H1 (cell line): Measurements from ENCODE around the gene ADAMTS17. TPM values are rescaled to one million over a fixed set of nuclear protein-coding genes. Genes with fewer than 3 reads are reported as not detected.

Experiments used
- CTCF ChIA-PET: fragments of 300-600 bp; sonication (Branson Sonifier 250); formaldehyde crosslinking; loops from one replicate; lab custom pipeline; 2021; ENCODE audit not compliant: partially characterized antibody; lab: Charles Lee
- POLR2A ChIA-PET: fragments of 300-600 bp; sonication (Branson Sonifier 250); formaldehyde crosslinking; loops from one replicate; lab custom pipeline; 2021; ENCODE audit warnings: inconsistent platforms; ENCODE audit not compliant: partially characterized antibody; lab: Charles Lee
- DNase-seq, 2 experiments: peaks; one replicate each; pipeline versions ENCODE4 v3.0.0 to v3.0.0-alpha.2; 2010 to 2022; ENCODE audit warnings: low spot score in 2 of 2, low read depth in 1 of 2, mixed read lengths in 1 of 2
- FAIRE-seq: peaks from 2 replicates; lab custom pipeline; 2011; peaks lifted over from hg19 to GRCh38; lab: Jason Lieb, UNC
- H2AFZ ChIP-seq: 2 replicates; pipeline ENCODE4 v1.8.1; 2012; ENCODE audit warnings: low read length, inconsistent platforms
- H2AK5ac ChIP-seq: 2 replicates; pipeline ENCODE4 v1.6.1; 2013; ENCODE audit warnings: low read depth, low read length
- H2BK120ac ChIP-seq: replicated peaks from 2 replicates; pipeline ENCODE3; 2013; ENCODE audit warnings: low read depth, low read length, inconsistent platforms
- H2BK12ac ChIP-seq: 2 replicates; pipeline ENCODE4 v1.6.1; 2013; ENCODE audit warnings: low read depth, low read length
- H2BK15ac ChIP-seq: 2 replicates; pipeline ENCODE4 v1.6.1; 2013; ENCODE audit warnings: low read length
- H2BK20ac ChIP-seq: 2 replicates; pipeline ENCODE4 v1.6.1; 2013; ENCODE audit warnings: low read length
- H2BK5ac ChIP-seq: 2 replicates; pipeline ENCODE4 v1.6.1; 2013; ENCODE audit warnings: low read depth, low read length
- H3K14ac ChIP-seq: 2 replicates; pipeline ENCODE4 v1.6.1; 2013; ENCODE audit warnings: inconsistent platforms; ENCODE audit not compliant: insufficient read length
- H3K18ac ChIP-seq: 2 replicates; pipeline ENCODE4 v1.6.1; 2013; ENCODE audit warnings: low read length; ENCODE audit errors: extremely low read depth
- H3K23ac ChIP-seq: 2 replicates; pipeline ENCODE4 v1.6.1; 2013; ENCODE audit warnings: inconsistent platforms; ENCODE audit not compliant: insufficient read length
- H3K23me2 ChIP-seq: 2 replicates; pipeline ENCODE4 v1.6.1; 2013; ENCODE audit warnings: low read depth, low read length
- H3K27ac ChIP-seq: 2 replicates; pipeline ENCODE4 v1.6.1; 2011; ENCODE audit warnings: low read depth, low read length, inconsistent platforms
- H3K27me3 ChIP-seq, 4 experiments: replicated peaks in 1 of 4; 1 replicate in 1 of 4; 2 replicates in 3 of 4; pipeline versions ENCODE4 v1.6.1 to v1.8.1; 2011 to 2013; ENCODE audit warnings: low read length in 3 of 4, mild to moderate bottlenecking in 3 of 4, inconsistent platforms in 2 of 4, mixed read lengths in 2 of 4, moderate library complexity in 1 of 4; ENCODE audit not compliant: control insufficient read depth in 3 of 4, insufficient read depth in 3 of 4; ENCODE audit errors: extremely low read depth in 1 of 4
- H3K36me3 ChIP-seq, 4 experiments: 2 replicates each; pipeline versions ENCODE4 v1.6.1 to v1.8.1; 2011 to 2013; ENCODE audit warnings: mild to moderate bottlenecking in 4 of 4, low read length in 3 of 4, moderate library complexity in 2 of 4, control low read depth in 1 of 4, inconsistent platforms in 1 of 4; ENCODE audit not compliant: insufficient read depth in 4 of 4, control insufficient read depth in 2 of 4
- H3K4ac ChIP-seq: replicated peaks from 2 replicates; pipeline ENCODE3; 2013; ENCODE audit warnings: low read length, low read depth, mixed read lengths, inconsistent platforms; ENCODE audit not compliant: insufficient read length
- H3K4me1 ChIP-seq, 4 experiments: replicated peaks in 1 of 4; 1 replicate in 1 of 4; 2 replicates in 3 of 4; pipeline versions ENCODE4 v1.6.1 to v1.8.1; 2011 to 2013; ENCODE audit warnings: low read length in 3 of 4, inconsistent platforms in 2 of 4, mixed read lengths in 1 of 4; ENCODE audit not compliant: insufficient read depth in 4 of 4, control insufficient read depth in 3 of 4
- H3K4me2 ChIP-seq, 2 experiments: 2 replicates each; pipeline versions ENCODE4 v1.6.1 to v1.8.1; 2011 to 2013; ENCODE audit warnings: low read depth in 2 of 2, low read length in 2 of 2, control low read depth in 1 of 2, inconsistent platforms in 1 of 2, mild to moderate bottlenecking in 1 of 2; ENCODE audit not compliant: insufficient read depth in 1 of 2
- H3K4me3 ChIP-seq, 4 experiments: fragments of 200-600, 300-600 bp in 1 of 4; sonication (generic), shearing (Covaris generic), sonication (Bioruptor Twin) in 1 of 4; 2 replicates each; pipeline versions ENCODE4 v1.5.1 to v1.8.1; 2011 to 2016; ENCODE audit warnings: low read length in 4 of 4, low read depth in 3 of 4, control low read depth in 2 of 4, inconsistent platforms in 2 of 4, mild to moderate bottlenecking in 2 of 4, mixed read lengths in 1 of 4, moderate library complexity in 1 of 4; ENCODE audit not compliant: insufficient read depth in 2 of 4; ENCODE audit errors: extremely low read depth in 1 of 4
- H3K56ac ChIP-seq: replicated peaks from 2 replicates; pipeline ENCODE3; 2013; ENCODE audit warnings: low read depth, mild to moderate bottlenecking, mixed read lengths, low read length, inconsistent platforms; ENCODE audit not compliant: insufficient read length
- H3K79me1 ChIP-seq: 2 replicates; pipeline ENCODE4 v1.6.1; 2013; ENCODE audit warnings: low read depth, low read length, control low read depth
- H3K79me2 ChIP-seq, 2 experiments: 2 replicates each; pipeline versions ENCODE4 v1.6.1 to v1.8.1; 2012 to 2013; ENCODE audit warnings: low read length in 2 of 2, mild to moderate bottlenecking in 2 of 2, inconsistent platforms in 1 of 2; ENCODE audit not compliant: insufficient read depth in 2 of 2, control insufficient read depth in 1 of 2
- H3K9ac ChIP-seq, 4 experiments: replicated peaks in 1 of 4; 1 replicate in 1 of 4; 2 replicates in 3 of 4; pipeline versions ENCODE4 v1.6.1 to v1.8.1; 2011 to 2013; ENCODE audit warnings: low read depth in 3 of 4, low read length in 3 of 4, control low read depth in 2 of 4, mild to moderate bottlenecking in 2 of 4, moderate library complexity in 2 of 4, inconsistent platforms in 1 of 4; ENCODE audit errors: extremely low read depth in 1 of 4
- H3K9me3 ChIP-seq, 2 experiments: 2 replicates each; pipeline versions ENCODE4 v1.6.1 to v1.8.1; 2012 to 2013; ENCODE audit warnings: mild to moderate bottlenecking in 2 of 2, moderate library complexity in 2 of 2, control low read depth in 1 of 2, inconsistent platforms in 1 of 2, low read depth in 1 of 2, low read length in 1 of 2, mixed read lengths in 1 of 2; ENCODE audit not compliant: insufficient read depth in 2 of 2
- H4K20me1 ChIP-seq, 2 experiments: replicated peaks in 1 of 2; 2 replicates each; pipeline versions ENCODE3 to v1.8.1; 2011 to 2013; ENCODE audit warnings: inconsistent platforms in 2 of 2, low read length in 2 of 2, mild to moderate bottlenecking in 1 of 2; ENCODE audit not compliant: insufficient read depth in 2 of 2, control insufficient read depth in 1 of 2
- H4K5ac ChIP-seq: 2 replicates; pipeline ENCODE4 v1.6.1; 2013; ENCODE audit warnings: low read length, low read depth, mixed read lengths, inconsistent platforms; ENCODE audit not compliant: insufficient read length
- H4K8ac ChIP-seq: 2 replicates; pipeline ENCODE4 v1.8.0; 2013; ENCODE audit warnings: mild to moderate bottlenecking, moderate library complexity, low read length, inconsistent platforms; ENCODE audit not compliant: insufficient read depth; ENCODE audit errors: extremely low read depth
- H4K91ac ChIP-seq: replicated peaks from 2 replicates; pipeline ENCODE3; 2013; ENCODE audit warnings: low read length, mixed read lengths, inconsistent platforms; ENCODE audit not compliant: insufficient read length
- BCL11A ChIP-seq, 2 experiments: IDR thresholded peaks; one replicate each; pipeline ENCODE4 v1.6.1; 2011; ENCODE audit warnings: low read depth in 2 of 2, low read length in 2 of 2, mild to moderate bottlenecking in 2 of 2
- CBX8 ChIP-seq: fragments of 300-800, 300-1000 bp; sonication (generic); IDR thresholded peaks from 2 replicates; pipeline ENCODE4 v1.7.1; 2016; ENCODE audit warnings: low read depth, low read length, borderline replicate concordance
- SIRT6 ChIP-seq: IDR thresholded peaks from one replicate; pipeline ENCODE4 v1.7.1; 2012; ENCODE audit warnings: low read length, inconsistent platforms
- SP1 ChIP-seq: IDR thresholded peaks from 2 replicates; pipeline ENCODE4 v1.6.1; 2011; ENCODE audit warnings: low read depth, low read length
- WGBS, 2 experiments: shearing (Covaris generic) in 1 of 2; methylation state at CpG; one replicate each; pipeline versions ENCODE4 v1.1.6 to v1.1.7; 2013 to 2015; ENCODE audit warnings: low lambda C conversion rate in 2 of 2, mixed read lengths in 2 of 2, inconsistent platforms in 1 of 2, low coverage in 1 of 2, missing lambda C conversion rate in 1 of 2; ENCODE audit not compliant: insufficient replicate concordance in 2 of 2, insufficient coverage in 1 of 2, insufficient read length in 1 of 2; ENCODE audit errors: extremely low coverage in 1 of 2, missing lambda C conversion rate in 1 of 2; 5-methylcytosine and 5-hydroxymethylcytosine counted together
- polyA plus RNA-seq, 7 experiments: library from polyadenylated mRNA; depleted of rRNA in 3 of 7; stranded (reverse) in 5 of 7; unstranded in 2 of 7; fragments of >200 nt in 5 of 7; fragments of 200-250 nt in 2 of 7; gene quantifications; 1 replicate in 5 of 7; 2 replicates in 1 of 7; 4 replicates in 1 of 7; pipeline versions ENCODE4 v1.2.1 to v1.2.3, GENCODE V29; 2011 to 2013; ENCODE audit warnings: missing spikeins in 2 of 7, mixed read lengths in 2 of 7
- total RNA-seq: library from RNA; stranded (reverse); fragmentation: NEBNext Ultra II Directional; extraction: Animal tissue kit (Norgen Biotek cat#: 25700); gene quantifications from 2 replicates; pipeline ENCODE4 v1.2.1, GENCODE V29; 2021

Gene ADAMTS17
- total and polyA plus RNA-seq, 2 of the 8 experiments (the other 6 are each of a cell fraction or from before 2014, with no cell fraction given), result 0.51 to 1.7 TPM

- H3K27ac ChIP-seq, result no peak overlapping the region
- 90% methylated on average over 11 of the region's 11 CpGs; no CpG with 5 or more reads in 1 of the 2 experiments for WGBS, 2 experiments
- no peaks in the 10 kb centered on the region for H3K79me1 ChIP-seq
- H3K4me3 ChIP-seq, result no peak overlapping the region
- no peak overlapping the region for H2BK5ac ChIP-seq
- H3K14ac ChIP-seq, result no peak overlapping the region
- no peak overlapping the region for H3K4ac ChIP-seq
- H3K36me3 ChIP-seq, result no peaks in the 10 kb centered on the region
- no peaks in the 10 kb centered on the region for H3K79me2 ChIP-seq
- no peak overlapping the region for H2BK15ac ChIP-seq
- no peak overlapping the region for H3K23ac ChIP-seq
- no peaks in the 10 kb centered on the region for H3K9me3 ChIP-seq
- no peaks in the 10 kb centered on the region for H4K20me1 ChIP-seq
- no peaks in the 10 kb centered on the region for H3K27me3 ChIP-seq
- ChIA-PET CTCF (interaction anchor here (1.5 kb wide), 1 partner anchor 15 kb away, joined by 7 read pairs; no protein-coding TSS in a partner anchor), POLR2A (no interaction called here)
- H2AK5ac ChIP-seq, result no peak overlapping the region
- H3K18ac ChIP-seq, result no peak overlapping the region
- H2BK120ac ChIP-seq, result no peak overlapping the region
- H2BK20ac ChIP-seq, result no peak overlapping the region
- H4K91ac ChIP-seq, result no peak overlapping the region
- H3K9ac ChIP-seq, result no peak overlapping the region
- no peak overlapping the region for H2AFZ ChIP-seq
- no peaks in the 10 kb centered on the region for H3K23me2 ChIP-seq
- H3K4me2 ChIP-seq, result no peak overlapping the region
- no peak overlapping the region for H4K5ac ChIP-seq
- H3K4me1 ChIP-seq, result no peaks in the 10 kb centered on the region
- DNase-seq, result no peak
- H4K8ac ChIP-seq, result no peak overlapping the region
- no peak overlapping the region for H3K56ac ChIP-seq
- FAIRE-seq, result no peak
- no peak overlapping the region for H2BK12ac ChIP-seq
- no peak for TF ChIP-seq SP1
- no peak for TF ChIP-seq CBX8
- TF ChIP-seq BCL11A (IDR thresholded peaks at IDR 0.05; ENCODE audit: low read depth in 2 of 2, low read length in 2 of 2), result no peak
- no peak for TF ChIP-seq SIRT6
Observed at GRCh38 chr15:100168787-100169186, 173.0 kb downstream of the ADAMTS17 start.
